Measurements from ENCODE around the gene DPY30. TPM values are rescaled to one million over a fixed set of nuclear protein-coding genes. Genes with fewer than 3 reads are reported as not detected.

Gene DPY30
- total RNA-seq: 60.3 and 75.7 TPM in 2 replicates

- FAIRE-seq (no peak), DNase-seq (ENCODE audit: low read depth) (peak; percentile 87)
- TF ChIP-seq CTCF (IDR thresholded peaks at IDR 0.05; ENCODE audit: insufficient read depth, low read length, severe bottlenecking): no peak
- H3K4me3 ChIP-seq (ENCODE audit: low read depth, low read length): peak within 1 kb of the TSS; percentile 68
- H3K36me3 ChIP-seq (ENCODE audit: control insufficient read depth, insufficient read depth, low read length): no peaks in the 10 kb centered on the region
- no peaks in the 10 kb centered on the region for H3K27me3 ChIP-seq (ENCODE audit: control insufficient read depth, insufficient read depth, low read length)
Measured at GRCh38 chr2:32039447-32040219, at the start of gene DPY30. Gene DPY30 (minus strand): TSS chr2:32039805. CDS start chr2:32039456, 349 bp downstream.

- no peak for TF ChIP-seq CTCF (IDR thresholded peaks at IDR 0.05; ENCODE audit: insufficient read depth, low read length, severe bottlenecking)
- Histone ChIP-seq H3K4me3 (ENCODE audit: low read depth, low read length) (no peak overlapping the region), H3K27me3 (ENCODE audit: control insufficient read depth, insufficient read depth, low read length) (no peaks in the 10 kb centered on the region), H3K36me3 (ENCODE audit: control insufficient read depth, insufficient read depth, low read length) (no peaks in the 10 kb centered on the region)
- FAIRE-seq (no peak), DNase-seq (ENCODE audit: low read depth) (no peak)
Measured at GRCh38 chr2:32074134-32074506, 34.5 kb upstream of the DPY30 start.

- H3K4me3 ChIP-seq (ENCODE audit: low read depth, low read length): no peak overlapping the region
- no peak for TF ChIP-seq CTCF (IDR thresholded peaks at IDR 0.05; ENCODE audit: insufficient read depth, low read length, severe bottlenecking)
- FAIRE-seq: no peak
- no peaks in the 10 kb centered on the region for H3K36me3 ChIP-seq (ENCODE audit: control insufficient read depth, insufficient read depth, low read length)
- DNase-seq (ENCODE audit: low read depth): no peak
- H3K27me3 ChIP-seq (ENCODE audit: control insufficient read depth, insufficient read depth, low read length): no peaks in the 10 kb centered on the region
Measured at GRCh38 chr2:32067549-32067948, 27.9 kb upstream of the DPY30 start.

- FAIRE-seq: no peak
- no peaks in the 10 kb centered on the region for H3K36me3 ChIP-seq (ENCODE audit: control insufficient read depth, insufficient read depth, low read length)
Measured at GRCh38 chr2:32064713-32065112, 25.1 kb upstream of the DPY30 start.

GRCh38 chr2:32064021-32064601 lies 24.5 kb upstream of the DPY30 start:
- H3K36me3 ChIP-seq (ENCODE audit: control insufficient read depth, insufficient read depth, low read length): no peaks in the 10 kb centered on the region
- peak overlapping the region; percentile 54 for H3K4me3 ChIP-seq (ENCODE audit: low read depth, low read length)
- DNase-seq (ENCODE audit: low read depth): no peak
- H3K27me3 ChIP-seq (ENCODE audit: control insufficient read depth, insufficient read depth, low read length): no peaks in the 10 kb centered on the region
- no peak for TF ChIP-seq CTCF (IDR thresholded peaks at IDR 0.05; ENCODE audit: insufficient read depth, low read length, severe bottlenecking)
- no peak for FAIRE-seq

More at GRCh38 chr2:32064713-32065112, 25.1 kb upstream of the DPY30 start:
- Histone ChIP-seq H3K27me3 (ENCODE audit: control insufficient read depth, insufficient read depth, low read length) (no peaks in the 10 kb centered on the region), H3K4me3 (ENCODE audit: low read depth, low read length) (peak overlapping the region; percentile 54)
- no peak for TF ChIP-seq CTCF (IDR thresholded peaks at IDR 0.05; ENCODE audit: insufficient read depth, low read length, severe bottlenecking)
- DNase-seq (ENCODE audit: low read depth): no peak

Measured in bronchial epithelial cell (primary cell).